Hepatocyte (in vitro differentiated cells): ENCODE measurements around the gene CTNNA2. TPM values are rescaled to one million over a fixed set of nuclear protein-coding genes. Genes with fewer than 3 reads are reported as not detected.

Experiments used
- DNase-seq: peaks from one replicate; pipeline ENCODE4 v3.0.0-alpha.2; 2016; ENCODE audit warnings: low spot score
- H2AFZ ChIP-seq: fragments of 200-600 bp; sonication (generic); 2 replicates; pipeline ENCODE4 v1.6.0; 2016; ENCODE audit warnings: antibody characterized with exemption, mild to moderate bottlenecking
- H3K27ac ChIP-seq: fragments of 200-600 bp; sonication (generic); 2 replicates; pipeline ENCODE4 v1.5.1; 2016; ENCODE audit warnings: mild to moderate bottlenecking
- H3K27me3 ChIP-seq: fragments of 200-600 bp; sonication (generic); 2 replicates; pipeline ENCODE4 v1.6.1; 2016
- H3K36me3 ChIP-seq: fragments of 200-600 bp; sonication (generic); replicated peaks from 2 replicates; pipeline ENCODE4 v1.5.1; 2016; ENCODE audit warnings: low read depth; ENCODE audit not compliant: insufficient read depth
- H3K4me1 ChIP-seq: fragments of 200-600 bp; sonication (generic); 2 replicates; pipeline ENCODE4 v1.5.1; 2016; ENCODE audit warnings: mild to moderate bottlenecking, moderate library complexity; ENCODE audit not compliant: insufficient read depth
- H3K4me2 ChIP-seq: fragments of 200-600 bp; sonication (generic); 2 replicates; pipeline ENCODE4 v1.6.0; 2016
- H3K4me3 ChIP-seq: fragments of 200-600 bp; sonication (generic); 2 replicates; pipeline ENCODE4 v1.5.1; 2016; ENCODE audit warnings: mild to moderate bottlenecking
- H3K79me2 ChIP-seq: fragments of 200-600 bp; sonication (generic); 2 replicates; pipeline ENCODE4 v1.6.0; 2017; ENCODE audit warnings: mild to moderate bottlenecking
- H3K9me2 ChIP-seq: fragments of 200-600 bp; sonication (generic); replicated peaks from 2 replicates; pipeline ENCODE4 v1.6.0; 2017; ENCODE audit warnings: mild to moderate bottlenecking; ENCODE audit not compliant: insufficient read depth
- H3K9me3 ChIP-seq: fragments of 200-600 bp; sonication (generic); 2 replicates; pipeline ENCODE4 v1.5.1; 2016; ENCODE audit warnings: low read depth, mild to moderate bottlenecking
- H4K20me1 ChIP-seq: fragments of 200-600 bp; sonication (generic); 2 replicates; pipeline ENCODE4 v1.6.0; 2016; ENCODE audit warnings: mild to moderate bottlenecking; ENCODE audit not compliant: insufficient read depth, poor library complexity, severe bottlenecking
- CTCF ChIP-seq: fragments of 200-600 bp; sonication (generic); IDR thresholded peaks from 2 replicates; pipeline ENCODE4 v1.5.1; 2016; ENCODE audit warnings: antibody characterized with exemption, mild to moderate bottlenecking; ENCODE audit not compliant: poor library complexity
- EZH2 ChIP-seq: fragments of 200-600 bp; sonication (generic); IDR thresholded peaks from 2 replicates; pipeline ENCODE4 v1.6.1; 2016; ENCODE audit warnings: antibody characterized with exemption, mild to moderate bottlenecking, borderline replicate concordance
- EZH2phosphoT487 ChIP-seq: fragments of 200-600 bp; sonication (generic); IDR thresholded peaks from one replicate; pipeline ENCODE4 v1.6.1; 2018; ENCODE audit warnings: antibody characterized with exemption, mild to moderate bottlenecking, low read depth, moderate library complexity; ENCODE audit not compliant: unreplicated experiment, severe bottlenecking
- WGBS: methylation state at CpG from one replicate; pipeline ENCODE4 v1.1.6; 2016; ENCODE audit warnings: low lambda C conversion rate; ENCODE audit errors: missing lambda C conversion rate; 5-methylcytosine and 5-hydroxymethylcytosine counted together
- polyA plus RNA-seq: library from polyadenylated mRNA; unstranded; fragments of >200 nt; fragmentation: Nextera tagmentation; extraction: Ambion mirVana; gene quantifications from 2 replicates; pipeline ENCODE4 v1.2.1, GENCODE V29; 2016
- total RNA-seq: library from RNA; depleted of rRNA; stranded (reverse); fragments of >200 nt; gene quantifications from 2 replicates; pipeline ENCODE4 v1.2.3, GENCODE V29; 2014

CTNNA2 gene
- total and polyA plus RNA-seq, 2 experiments from 2014 or later, result 0.79 to 4.4 TPM

GRCh38 chr2:80299661-80300060 is 786.8 kb downstream of the CTNNA2 start:
- WGBS, result 61% methylated on average over 5 of the region's 5 CpGs
- H3K27me3 ChIP-seq, result peaks cover 58% of the 10 kb centered on the region
- H3K4me1 ChIP-seq, result peaks cover 21% of the 10 kb centered on the region
- no peak overlapping the region for H2AFZ ChIP-seq
- no peaks in the 10 kb centered on the region for H3K9me3 ChIP-seq
- H3K4me2 ChIP-seq, result no peak overlapping the region
- no peaks in the 10 kb centered on the region for H4K20me1 ChIP-seq
- H3K9me2 ChIP-seq, result no peaks in the 10 kb centered on the region
- no peak overlapping the region for H3K27ac ChIP-seq
- H3K4me3 ChIP-seq, result no peak overlapping the region
- H3K79me2 ChIP-seq, result no peaks in the 10 kb centered on the region
- TF ChIP-seq EZH2phosphoT487 (no peak), CTCF (no peak), EZH2 (no peak)
- DNase-seq, result no peak
- no peaks in the 10 kb centered on the region for H3K36me3 ChIP-seq

- DNase-seq, result no peak
- TF ChIP-seq CTCF, result no peak
- TF ChIP-seq EZH2phosphoT487, result no peak
- no peak for TF ChIP-seq EZH2
- H3K27ac ChIP-seq, result no peak overlapping the region
- H3K27me3 ChIP-seq, result peaks cover 65% of the 10 kb centered on the region
- H3K9me2 ChIP-seq, result no peaks in the 10 kb centered on the region
- H3K36me3 ChIP-seq, result no peaks in the 10 kb centered on the region
- H3K4me1 ChIP-seq, result peaks cover 21% of the 10 kb centered on the region
- no peaks in the 10 kb centered on the region for H4K20me1 ChIP-seq
- no peak overlapping the region for H3K4me2 ChIP-seq
- WGBS, result 72% methylated on average over 1 of the region's 1 CpG
- no peaks in the 10 kb centered on the region for H3K9me3 ChIP-seq
- no peak overlapping the region for H3K4me3 ChIP-seq
- H2AFZ ChIP-seq, result no peak overlapping the region
- no peaks in the 10 kb centered on the region for H3K79me2 ChIP-seq
These were observed 787.5 kb downstream of the CTNNA2 start for GRCh38 chr2:80300346-80300745.

GRCh38 chr2:80300954-80301353 is 788.1 kb downstream of the CTNNA2 start:
- Histone ChIP-seq H3K27me3 (peaks cover 71% of the 10 kb centered on the region), H3K9me2 (no peaks in the 10 kb centered on the region), H3K79me2 (no peaks in the 10 kb centered on the region), H3K4me1 (peaks cover 21% of the 10 kb centered on the region), H3K9me3 (no peaks in the 10 kb centered on the region), H3K4me3 (no peak overlapping the region), H2AFZ (no peak overlapping the region), H4K20me1 (no peaks in the 10 kb centered on the region), H3K36me3 (no peaks in the 10 kb centered on the region), H3K27ac (no peak overlapping the region), H3K4me2 (peak overlapping the region; percentile 4)
- TF ChIP-seq CTCF (no peak), EZH2 (peak; percentile 32)
- no peak for DNase-seq
- 19% methylated on average over 1 of the region's 1 CpG for WGBS

- peaks cover 21% of the 10 kb centered on the region for H3K4me1 ChIP-seq
- no peak overlapping the region for H3K27ac ChIP-seq
- no peak for DNase-seq
- peak overlapping the region; percentile 11 for H2AFZ ChIP-seq
- no peaks in the 10 kb centered on the region for H4K20me1 ChIP-seq
- H3K9me2 ChIP-seq, result no peaks in the 10 kb centered on the region
- no peaks in the 10 kb centered on the region for H3K9me3 ChIP-seq
- H3K4me2 ChIP-seq, result peak overlapping the region; percentile 99
- WGBS, result 27% methylated on average over 12 of the region's 12 CpGs
- no peak for TF ChIP-seq EZH2
- no peak for TF ChIP-seq EZH2phosphoT487
- no peak for TF ChIP-seq CTCF
- H3K27me3 ChIP-seq, result peaks cover 79% of the 10 kb centered on the region
- H3K79me2 ChIP-seq, result no peaks in the 10 kb centered on the region
- no peak overlapping the region for H3K4me3 ChIP-seq
- H3K36me3 ChIP-seq, result no peaks in the 10 kb centered on the region
These were observed 789.1 kb downstream of the CTNNA2 start for GRCh38 chr2:80302001-80302313.
